ENCODE data around the gene COPS4.

GRCh38 chr4:83054928-83055327 lies 19.9 kb downstream of the COPS4 start:
- peak in 3 of 7 experiments; percentile 18 to 24 (median 21) for TF ChIP-seq CTCF (IDR thresholded peaks at IDR 0.05)
- TF ChIP-seq POLR2A (IDR thresholded peaks at IDR 0.05), result no peak

All from body of pancreas (tissue), 4 donors.